Endothelial cell of umbilical vein (primary cell): Measurements from ENCODE around the gene ZNF354C. TPM values are rescaled to one million over a fixed set of nuclear protein-coding genes. Genes with fewer than 3 reads are reported as not detected.

ENCODE experiments used
- BruUV-seq: library from RNA; stranded (reverse); fragments of 400-500 nt; replicated peaks from 2 replicates; lab custom pipeline; 2021; lab: Mats Ljungman, UMichigan
- CTCF ChIA-PET: fragments of 300-600, 350-600 bp; sonication (Branson Sonifier 250); formaldehyde crosslinking; loops from one replicate; lab custom pipeline; 2021; ENCODE audit warnings: antibody characterized with exemption, inconsistent platforms; lab: Charles Lee
- POLR2A ChIA-PET: fragments of 300-600, 350-600 bp; sonication (Branson Sonifier 250); formaldehyde crosslinking; loops from one replicate; lab custom pipeline; 2021; ENCODE audit warnings: antibody characterized with exemption, inconsistent platforms; lab: Charles Lee
- DNase-seq: peaks from one replicate; pipeline ENCODE4 v3.0.0-alpha.2; 2011; ENCODE audit warnings: low read depth, low spot score
- FAIRE-seq: peaks from 2 replicates; lab custom pipeline; 2011; peaks lifted over from hg19 to GRCh38; lab: Jason Lieb, UNC
- H2AFZ ChIP-seq: 2 replicates; pipeline ENCODE4 v1.6.0; 2012; ENCODE audit warnings: low read depth, low read length, control low read depth, inconsistent platforms
- H3K27ac ChIP-seq: 2 replicates; pipeline ENCODE4 v1.5.1; 2011; ENCODE audit warnings: low read depth, mild to moderate bottlenecking, control low read depth, low read length, moderate library complexity; ENCODE audit not compliant: insufficient read depth
- H3K27me3 ChIP-seq, 2 experiments: 2 replicates each; pipeline versions ENCODE4 v1.6.0 to v1.6.1; 2011; ENCODE audit warnings: low read length in 2 of 2, mixed read lengths in 1 of 2; ENCODE audit not compliant: control insufficient read depth in 2 of 2, insufficient read depth in 2 of 2
- H3K36me3 ChIP-seq, 2 experiments: 2 replicates in 1 of 2; 3 replicates in 1 of 2; pipeline ENCODE4 v1.5.1; 2011; ENCODE audit warnings: low read length in 2 of 2, mild to moderate bottlenecking in 1 of 2, moderate library complexity in 1 of 2; ENCODE audit not compliant: control insufficient read depth in 2 of 2, insufficient read depth in 2 of 2; ENCODE audit errors: extremely low read depth in 1 of 2
- H3K4me1 ChIP-seq: 3 replicates; pipeline ENCODE4 v1.5.1; 2011; ENCODE audit warnings: mild to moderate bottlenecking, low read length; ENCODE audit not compliant: control insufficient read depth, insufficient read depth; ENCODE audit errors: extremely low read depth
- H3K4me2 ChIP-seq: 2 replicates; pipeline ENCODE4 v1.6.1; 2011; ENCODE audit warnings: low read length, control low read depth, mixed read lengths; ENCODE audit not compliant: insufficient read depth
- H3K4me3 ChIP-seq, 3 experiments: fragments of 200-600 bp in 1 of 3; sonication (generic), shearing (Covaris generic) in 1 of 3; replicated peaks in 1 of 3; 2 replicates each; pipeline ENCODE4 v1.5.1; 2011 to 2016; ENCODE audit warnings: control low read depth in 3 of 3, low read length in 3 of 3, mild to moderate bottlenecking in 2 of 3, inconsistent platforms in 1 of 3, low read depth in 1 of 3, moderate library complexity in 1 of 3; ENCODE audit not compliant: insufficient read depth in 1 of 3
- H3K79me2 ChIP-seq: 2 replicates; pipeline ENCODE4 v1.6.0; 2012; ENCODE audit warnings: low read length, inconsistent platforms; ENCODE audit not compliant: control insufficient read depth, insufficient read depth
- H3K9ac ChIP-seq: replicated peaks from 2 replicates; pipeline ENCODE3; 2011; ENCODE audit warnings: low read length, control low read depth; ENCODE audit not compliant: insufficient read depth; ENCODE audit errors: extremely low read depth
- H3K9me1 ChIP-seq: replicated peaks from 3 replicates; pipeline ENCODE4 v1.6.0; 2011; ENCODE audit warnings: mild to moderate bottlenecking, low read length; ENCODE audit not compliant: control insufficient read depth, insufficient read depth; ENCODE audit errors: extremely low read depth
- H3K9me3 ChIP-seq: replicated peaks from 2 replicates; pipeline ENCODE4 v1.5.1; 2012; ENCODE audit warnings: low read length, inconsistent platforms; ENCODE audit not compliant: control insufficient read depth, insufficient read depth
- H4K20me1 ChIP-seq: replicated peaks from 2 replicates; pipeline ENCODE3; 2011; ENCODE audit warnings: mild to moderate bottlenecking, low read length; ENCODE audit not compliant: control insufficient read depth, insufficient read depth; ENCODE audit errors: extremely low read depth
- CTCF ChIP-seq, 2 donors: IDR thresholded peaks; 1 replicate in 1 of 2; 2 replicates in 1 of 2; pipeline ENCODE4 v1.5.1; 2011; ENCODE audit warnings: low read length in 2 of 2, mild to moderate bottlenecking in 2 of 2, moderate library complexity in 2 of 2, control low read depth in 1 of 2, inconsistent platforms in 1 of 2, low read depth in 1 of 2; ENCODE audit not compliant: insufficient read depth in 1 of 2; ENCODE audit errors: extremely low read depth in 1 of 2
- EZH2 ChIP-seq: IDR thresholded peaks from 2 replicates; pipeline ENCODE4 v1.6.1; 2012; ENCODE audit warnings: borderline replicate concordance, low read depth, mild to moderate bottlenecking, moderate library complexity, low read length, inconsistent platforms; ENCODE audit not compliant: severe bottlenecking
- FOS ChIP-seq: IDR thresholded peaks from 2 replicates; pipeline ENCODE4 v1.6.1; 2011; ENCODE audit warnings: mild to moderate bottlenecking, low read length, moderate library complexity, borderline replicate concordance; ENCODE audit not compliant: insufficient read depth
- GATA2 ChIP-seq: IDR thresholded peaks from 2 replicates; pipeline ENCODE4 v1.7.0; 2011; ENCODE audit warnings: low read depth, mild to moderate bottlenecking, moderate library complexity, mixed read lengths, low read length; ENCODE audit not compliant: insufficient read length, insufficient read depth
- JUN ChIP-seq: IDR thresholded peaks from 2 replicates; pipeline ENCODE4 v1.6.1; 2011; ENCODE audit warnings: borderline replicate concordance, low read depth; ENCODE audit not compliant: insufficient read length, insufficient read depth
- MYC ChIP-seq: IDR thresholded peaks from one replicate; pipeline ENCODE4 v1.6.1; 2011; ENCODE audit warnings: mild to moderate bottlenecking, low read depth, low read length
- POLR2A ChIP-seq: IDR thresholded peaks from 2 replicates; pipeline ENCODE4 v1.6.1; 2012; ENCODE audit warnings: low read depth, mild to moderate bottlenecking, control low read depth, low read length
- POLR2AphosphoS5 ChIP-seq: IDR thresholded peaks from 2 replicates; pipeline ENCODE4 v1.6.1; 2012; ENCODE audit warnings: low read depth, mild to moderate bottlenecking, control low read depth, low read length, moderate library complexity; ENCODE audit not compliant: insufficient read depth
- dilution Hi-C: fragments of 300-500 bp; cut with MboI; formaldehyde crosslinking; loops from one replicate; pipeline ENCODE4 v1.15.0; 2019; ENCODE audit warnings: low sequenced_read_pairs; ENCODE audit not compliant: extremely low pct_ligation_motif_present
- intact Hi-C: fragments of 100-400 bp; cut with micrococcal nuclease; formaldehyde crosslinking; loops from one replicate; pipeline ENCODE4 v1.10.0; 2022
- polyA plus RNA-seq, 4 experiments: library from polyadenylated mRNA; depleted of rRNA in 3 of 4; stranded (reverse) in 3 of 4; unstranded in 1 of 4; fragments of >200 nt; gene quantifications; 2 replicates each; pipeline versions ENCODE4 v1.2.1 to v1.2.3, GENCODE V29; 2011 to 2012; ENCODE audit warnings: missing spikeins in 1 of 4
- total RNA-seq: library from RNA; stranded (reverse); gene quantifications from 2 replicates; pipeline ENCODE4 v1.2.3, GENCODE V29; 2021
- TF ChIP-seq, protein P1 (sequence below): IDR thresholded peaks from 2 replicates; pipeline ENCODE4 v1.6.1; 2011; ENCODE audit not compliant: insufficient read depth, insufficient read length

The ZNF354C gene
- total and polyA plus RNA-seq, 2 donors (not counting 3 experiments of a cell fraction or from before 2014, with no cell fraction given) = 1.5 to 4.7 TPM

- H2AFZ ChIP-seq = no peak overlapping the region
- ChIA-PET POLR2A (no interaction called here), CTCF (no interaction called here)
- DNase-seq (no peak), FAIRE-seq (no peak)
- no peaks in the 10 kb centered on the region for H3K36me3 ChIP-seq
- H3K27me3 ChIP-seq = no peaks in the 10 kb centered on the region
- no peak overlapping the region for H3K4me2 ChIP-seq
- H3K9me3 ChIP-seq = peaks cover 6% of the 10 kb centered on the region
- H3K4me1 ChIP-seq = no peaks in the 10 kb centered on the region
- no peak for TF ChIP-seq MYC
- no peak for TF ChIP-seq CTCF (IDR thresholded peaks at IDR 0.05; ENCODE audit: extremely low read depth in 1 of 2, insufficient read depth in 1 of 2, low read depth in 1 of 2, low read length in 2 of 2)
- no peak for TF ChIP-seq POLR2A
- no peak for TF ChIP-seq GATA2
- TF ChIP-seq, protein P1, sequence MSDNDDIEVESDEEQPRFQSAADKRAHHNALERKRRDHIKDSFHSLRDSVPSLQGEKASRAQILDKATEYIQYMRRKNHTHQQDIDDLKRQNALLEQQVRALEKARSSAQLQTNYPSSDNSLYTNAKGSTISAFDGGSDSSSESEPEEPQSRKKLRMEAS = no peak
- TF ChIP-seq FOS = no peak
- TF ChIP-seq POLR2AphosphoS5 = no peak
- no peak for TF ChIP-seq JUN
- no peak for TF ChIP-seq EZH2
- no peak overlapping the region for H3K27ac ChIP-seq
- dilution Hi-C loops (no loop called here), intact Hi-C loops (no loop called here)
- no peak overlapping the region for H3K9ac ChIP-seq
- no peaks in the 10 kb centered on the region for H3K9me1 ChIP-seq
- H3K79me2 ChIP-seq = no peaks in the 10 kb centered on the region
- H3K4me3 ChIP-seq = no peak overlapping the region
- no TSS peak for BruUV-seq
- H4K20me1 ChIP-seq = no peaks in the 10 kb centered on the region
Observed at GRCh38 chr5:179113945-179114641, 53.9 kb downstream of the ZNF354C start.
